ENCODE measurements around the gene CAMK2B.

CAMK2B gene

GRCh38 chr7:44286618-44287487, 38.5 kb downstream of the CAMK2B start:
- no peak for DNase-seq (ENCODE audit: low spot score)

GRCh38 chr7:44286182-44286617, 39.2 kb downstream of the CAMK2B start:
- DNase-seq (ENCODE audit: low spot score), result no peak

- no peak for DNase-seq (ENCODE audit: low spot score)
Measured at GRCh38 chr7:44285561-44285960, 39.8 kb downstream of the CAMK2B start.

GRCh38 chr7:44284881-44285541, 40.4 kb downstream of the CAMK2B start:
- DNase-seq (ENCODE audit: low spot score), result no peak

- DNase-seq (ENCODE audit: low spot score), result no peak
Measured at GRCh38 chr7:44284216-44284615, 41.2 kb downstream of the CAMK2B start.

GRCh38 chr7:44283381-44284211, 41.8 kb downstream of the CAMK2B start:
- DNase-seq (ENCODE audit: low spot score), result no peak

GRCh38 chr7:44282601-44283171, 42.7 kb downstream of the CAMK2B start:
- DNase-seq (ENCODE audit: low spot score), result no peak

- DNase-seq (ENCODE audit: low spot score), result no peak
Measured at GRCh38 chr7:44281811-44282600, 43.4 kb downstream of the CAMK2B start.

- no peak for DNase-seq (ENCODE audit: low spot score)
Measured at GRCh38 chr7:44280993-44281721, 44.2 kb downstream of the CAMK2B start.

GRCh38 chr7:44280636-44280992, 44.8 kb downstream of the CAMK2B start:
- no peak for DNase-seq (ENCODE audit: low spot score)

- DNase-seq (ENCODE audit: low spot score), result no peak
Measured at GRCh38 chr7:44279731-44280505, 45.5 kb downstream of the CAMK2B start.

- DNase-seq (ENCODE audit: low spot score), result no peak
Measured at GRCh38 chr7:44279286-44279685, 46.1 kb downstream of the CAMK2B start.

GRCh38 chr7:44278451-44279161, 46.8 kb downstream of the CAMK2B start:
- no peak for DNase-seq (ENCODE audit: low spot score)

- DNase-seq (ENCODE audit: low spot score), result no peak
Measured at GRCh38 chr7:44277851-44278250, 47.5 kb downstream of the CAMK2B start.

GRCh38 chr7:44277391-44277790, 48.0 kb downstream of the CAMK2B start:
- no peak for DNase-seq (ENCODE audit: low spot score)

GRCh38 chr7:44276571-44277221, 48.7 kb downstream of the CAMK2B start:
- DNase-seq (ENCODE audit: low spot score), result no peak

GRCh38 chr7:44275957-44276570, 49.3 kb downstream of the CAMK2B start:
- DNase-seq (ENCODE audit: low spot score), result no peak

- no peak for DNase-seq (ENCODE audit: low spot score)
Measured at GRCh38 chr7:44275146-44275545, 50.2 kb downstream of the CAMK2B start.
